Keratinocyte (primary cell): ENCODE results near the gene NTHL1. TPM values are rescaled to one million over a fixed set of nuclear protein-coding genes. Genes with fewer than 3 reads are reported as not detected.

Experiments
- DNase-seq: peaks from one replicate; pipeline ENCODE4 v3.0.0-alpha.2; 2011; ENCODE audit warnings: low read depth, missing footprints, low spot score
- FAIRE-seq: peaks from 2 replicates; lab custom pipeline; 2011; peaks lifted over from hg19 to GRCh38; lab: Jason Lieb, UNC
- H2AFZ ChIP-seq: 2 replicates; pipeline ENCODE4 v1.6.0; 2012; ENCODE audit warnings: low read length, control low read depth, inconsistent platforms; ENCODE audit not compliant: control insufficient read depth
- H3K27ac ChIP-seq: 2 replicates; pipeline ENCODE4 v1.5.1; 2011; ENCODE audit warnings: low read length; ENCODE audit not compliant: control insufficient read depth, insufficient read depth
- H3K27me3 ChIP-seq: 3 replicates; pipeline ENCODE4 v1.6.0; 2011; ENCODE audit warnings: low read length; ENCODE audit not compliant: control insufficient read depth, insufficient read depth; ENCODE audit errors: extremely low read depth
- H3K36me3 ChIP-seq, 2 experiments: 2 replicates in 1 of 2; 3 replicates in 1 of 2; pipeline ENCODE4 v1.5.1; 2011; ENCODE audit warnings: low read length in 2 of 2, mild to moderate bottlenecking in 1 of 2; ENCODE audit not compliant: control insufficient read depth in 2 of 2, insufficient read depth in 2 of 2; ENCODE audit errors: extremely low read depth in 1 of 2
- H3K4me1 ChIP-seq: 3 replicates; pipeline ENCODE4 v1.5.1; 2011; ENCODE audit warnings: low read length; ENCODE audit not compliant: control insufficient read depth, insufficient read depth; ENCODE audit errors: extremely low read depth
- H3K4me2 ChIP-seq: 3 replicates; pipeline ENCODE4 v1.6.0; 2011; ENCODE audit warnings: low read depth, low read length; ENCODE audit not compliant: control insufficient read depth, insufficient read depth; ENCODE audit errors: extremely low read depth
- H3K4me3 ChIP-seq, 3 experiments: fragments of 200-600 bp in 1 of 3; sonication (generic) in 1 of 3; 2 replicates in 2 of 3; 3 replicates in 1 of 3; pipeline ENCODE4 v1.5.1; 2011 to 2016; ENCODE audit warnings: low read length in 3 of 3, mild to moderate bottlenecking in 3 of 3, control low read depth in 2 of 3, inconsistent platforms in 1 of 3, low read depth in 1 of 3, mixed read lengths in 1 of 3, mixed run types in 1 of 3, moderate library complexity in 1 of 3; ENCODE audit not compliant: control insufficient read depth in 2 of 3, insufficient read depth in 2 of 3; ENCODE audit errors: extremely low read depth in 1 of 3
- H3K79me2 ChIP-seq: 2 replicates; pipeline ENCODE4 v1.6.0; 2012; ENCODE audit warnings: low read length; ENCODE audit not compliant: control insufficient read depth, insufficient read depth
- H3K9ac ChIP-seq: 3 replicates; pipeline ENCODE4 v1.6.0; 2011; ENCODE audit warnings: low read length; ENCODE audit not compliant: control insufficient read depth, insufficient read depth; ENCODE audit errors: extremely low read depth
- H3K9me1 ChIP-seq: 3 replicates; pipeline ENCODE4 v1.6.0; 2011; ENCODE audit warnings: low read length; ENCODE audit not compliant: control insufficient read depth, insufficient read depth; ENCODE audit errors: extremely low read depth
- H3K9me3 ChIP-seq: 2 replicates; pipeline ENCODE4 v1.5.1; 2012; ENCODE audit warnings: low read depth, low read length; ENCODE audit not compliant: control insufficient read depth
- H4K20me1 ChIP-seq: 3 replicates; pipeline ENCODE4 v1.6.0; 2011; ENCODE audit warnings: low read length; ENCODE audit not compliant: control insufficient read depth, insufficient read depth; ENCODE audit errors: extremely low read depth
- EZH2 ChIP-seq: IDR thresholded peaks from one replicate; pipeline ENCODE4 v1.6.1; 2012; ENCODE audit warnings: inconsistent platforms, mild to moderate bottlenecking, low read length, moderate library complexity
- dilution Hi-C: fragments of 300-500 bp; cut with MboI; formaldehyde crosslinking; loops from one replicate; pipeline ENCODE4 v1.7.0; 2020; ENCODE audit warnings: low sequenced_read_pairs; ENCODE audit not compliant: extremely low pct_ligation_motif_present
- polyA plus RNA-seq, 5 experiments: library from polyadenylated mRNA; depleted of rRNA in 3 of 5; stranded (reverse) in 3 of 5; stranded (forward) in 1 of 5; unstranded in 1 of 5; fragments of >200 nt; gene quantifications; 1 replicate in 1 of 5; 2 replicates in 3 of 5; 3 replicates in 1 of 5; pipeline versions ENCODE4 v1.2.1 to v1.2.3, GENCODE V29; 2011 to 2012; ENCODE audit warnings: missing spikeins in 2 of 5, low read depth in 1 of 5, low replicate concordance in 1 of 5
- TF ChIP-seq, protein P1 (sequence below), 3 experiments: IDR thresholded peaks in 1 of 3; conservative IDR thresholded peaks in 1 of 3; optimal IDR thresholded peaks in 1 of 3; 2 replicates in 2 of 3; 3 replicates in 1 of 3; pipeline versions ENCODE3 to v1.5.1; 2011; ENCODE audit warnings: low read length in 3 of 3, mild to moderate bottlenecking in 3 of 3, moderate library complexity in 2 of 3, control low read depth in 1 of 3, inconsistent platforms in 1 of 3; ENCODE audit not compliant: insufficient read depth in 2 of 3; ENCODE audit errors: extremely low read depth in 1 of 3

The NTHL1 gene
- polyA plus RNA-seq, 1 donor (not counting 4 experiments of a cell fraction or from before 2014, with no cell fraction given) = 8.5 TPM

DNA sequence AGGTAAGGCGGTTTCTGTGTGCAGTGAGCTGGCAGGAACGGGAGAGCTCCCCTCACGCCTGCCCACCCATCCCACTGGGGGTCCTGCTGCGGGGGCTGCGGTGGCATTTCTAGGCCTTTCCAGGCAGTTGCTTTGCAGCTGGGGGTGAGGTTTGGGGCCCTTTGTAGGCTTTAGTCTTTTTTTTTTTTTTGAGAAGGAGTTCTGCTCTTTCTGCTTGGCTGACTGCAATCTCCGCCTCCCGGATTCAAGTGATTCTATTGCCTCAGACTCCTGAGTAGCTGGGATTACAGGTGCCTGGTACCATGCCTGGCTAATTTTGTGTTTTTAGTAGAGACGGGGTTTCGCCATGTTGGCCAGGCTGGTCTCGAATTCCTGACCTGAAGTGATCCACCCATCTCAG lies 11.2 kb upstream of the NTHL1 start:
- Histone ChIP-seq H3K4me3 (no peak overlapping the region), H2AFZ (no peak overlapping the region), H3K9me3 (no peaks in the 10 kb centered on the region), H3K4me1 (no peaks in the 10 kb centered on the region), H3K27me3 (no peaks in the 10 kb centered on the region), H3K36me3 (peaks cover 5 to 31% of the 10 kb centered on the region in 2 experiments), H3K27ac (no peak overlapping the region), H3K9me1 (no peaks in the 10 kb centered on the region), H3K4me2 (no peak overlapping the region), H3K9ac (no peak overlapping the region), H4K20me1 (peaks cover 4% of the 10 kb centered on the region), H3K79me2 (no peaks in the 10 kb centered on the region)
- no peak for TF ChIP-seq EZH2
- TF ChIP-seq, protein P1, sequence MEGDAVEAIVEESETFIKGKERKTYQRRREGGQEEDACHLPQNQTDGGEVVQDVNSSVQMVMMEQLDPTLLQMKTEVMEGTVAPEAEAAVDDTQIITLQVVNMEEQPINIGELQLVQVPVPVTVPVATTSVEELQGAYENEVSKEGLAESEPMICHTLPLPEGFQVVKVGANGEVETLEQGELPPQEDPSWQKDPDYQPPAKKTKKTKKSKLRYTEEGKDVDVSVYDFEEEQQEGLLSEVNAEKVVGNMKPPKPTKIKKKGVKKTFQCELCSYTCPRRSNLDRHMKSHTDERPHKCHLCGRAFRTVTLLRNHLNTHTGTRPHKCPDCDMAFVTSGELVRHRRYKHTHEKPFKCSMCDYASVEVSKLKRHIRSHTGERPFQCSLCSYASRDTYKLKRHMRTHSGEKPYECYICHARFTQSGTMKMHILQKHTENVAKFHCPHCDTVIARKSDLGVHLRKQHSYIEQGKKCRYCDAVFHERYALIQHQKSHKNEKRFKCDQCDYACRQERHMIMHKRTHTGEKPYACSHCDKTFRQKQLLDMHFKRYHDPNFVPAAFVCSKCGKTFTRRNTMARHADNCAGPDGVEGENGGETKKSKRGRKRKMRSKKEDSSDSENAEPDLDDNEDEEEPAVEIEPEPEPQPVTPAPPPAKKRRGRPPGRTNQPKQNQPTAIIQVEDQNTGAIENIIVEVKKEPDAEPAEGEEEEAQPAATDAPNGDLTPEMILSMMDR (optimal IDR thresholded peaks at IDR 0.05 in 1 of 3, IDR thresholded peaks at IDR 0.05 in 1 of 3, conservative IDR thresholded peaks at IDR 0.05 in 1 of 3; ENCODE audit: extremely low read depth in 1 of 3, insufficient read depth in 2 of 3, low read length in 3 of 3) = no peak
- no peak for FAIRE-seq
- no peak for DNase-seq
- dilution Hi-C loops = no loop called here

DNA sequence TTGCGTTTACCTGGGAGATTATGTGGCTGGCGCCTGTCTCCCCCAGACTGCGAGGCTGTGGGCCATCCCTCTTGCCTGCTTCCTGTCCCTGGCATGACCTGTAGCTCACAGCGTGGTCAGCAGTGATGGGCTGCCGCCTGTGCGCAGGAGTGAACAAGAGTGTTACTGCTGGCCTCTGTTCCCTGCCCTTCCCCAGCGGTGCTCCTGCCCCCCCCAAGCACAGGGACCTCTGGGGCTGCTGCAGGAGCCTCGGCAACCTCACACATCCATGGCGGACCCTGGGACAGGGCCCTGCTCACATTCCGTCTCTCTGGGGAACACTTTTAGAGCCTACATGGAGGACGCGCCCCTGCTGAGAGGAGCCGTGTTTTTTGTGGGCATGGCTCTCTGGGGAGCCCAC lies 10.8 kb upstream of the NTHL1 start:
- dilution Hi-C loops = no loop called here
- no peak for TF ChIP-seq EZH2
- TF ChIP-seq, protein P1 (optimal IDR thresholded peaks at IDR 0.05 in 1 of 3, IDR thresholded peaks at IDR 0.05 in 1 of 3, conservative IDR thresholded peaks at IDR 0.05 in 1 of 3; ENCODE audit: extremely low read depth in 1 of 3, insufficient read depth in 2 of 3, low read length in 3 of 3) = no peak
- peaks cover 4 to 32% of the 10 kb centered on the region in 2 experiments for H3K36me3 ChIP-seq

More for the DNA sequence above, 10.8 kb upstream of the NTHL1 start:
- no peaks in the 10 kb centered on the region for H3K9me3 ChIP-seq
- no peak overlapping the region for H3K27ac ChIP-seq
- no peaks in the 10 kb centered on the region for H3K79me2 ChIP-seq
- DNase-seq (no peak), FAIRE-seq (no peak)
- no peak overlapping the region for H3K4me2 ChIP-seq
- no peak overlapping the region for H2AFZ ChIP-seq
- no peaks in the 10 kb centered on the region for H3K27me3 ChIP-seq
- H4K20me1 ChIP-seq = peaks cover 4% of the 10 kb centered on the region
- no peaks in the 10 kb centered on the region for H3K4me1 ChIP-seq
- H3K9ac ChIP-seq = no peak overlapping the region
- no peak overlapping the region for H3K4me3 ChIP-seq
- H3K9me1 ChIP-seq = no peaks in the 10 kb centered on the region
